HepG2 (cell line): ENCODE data around the gene SSR2. TPM values are rescaled to one million over a fixed set of nuclear protein-coding genes. Genes with fewer than 3 reads are reported as not detected.

Experiments used
- ARID2 ChIP-seq: sonication (generic); formaldehyde crosslinking; IDR thresholded peaks from 2 replicates; pipeline ENCODE4 v1.8.1; 2022; ENCODE audit warnings: mild to moderate bottlenecking, missing genetic modification reagents, borderline replicate concordance
- ATRX ChIP-seq: sonication (generic); formaldehyde crosslinking; IDR thresholded peaks from 2 replicates; pipeline ENCODE4 v1.4.0; 2020; ENCODE audit warnings: missing genetic modification reagents, borderline replicate concordance
- HNRNPUL1 ChIP-seq: fragments of 200-400 bp; formaldehyde crosslinking; IDR thresholded peaks from 2 replicates; pipeline ENCODE4 v1.6.1; 2017; ENCODE audit warnings: low read depth, mild to moderate bottlenecking, low read length, moderate library complexity
- JUND ChIP-seq: sonication (generic); formaldehyde crosslinking; IDR thresholded peaks from 2 replicates; pipeline ENCODE4 v1.8.0; 2022; ENCODE audit warnings: mild to moderate bottlenecking, missing genetic modification reagents
- KMT2A ChIP-seq: sonication (generic); formaldehyde crosslinking; IDR thresholded peaks from 2 replicates; pipeline ENCODE4 v1.4.0; 2020; ENCODE audit warnings: missing genetic modification reagents
- MTA1 ChIP-seq: sonication (generic); formaldehyde crosslinking; IDR thresholded peaks from 2 replicates; pipeline ENCODE4 v1.4.0; 2020; ENCODE audit warnings: missing genetic modification reagents, mild to moderate bottlenecking, borderline replicate concordance
- MXD4 ChIP-seq: IDR thresholded peaks from 2 replicates; pipeline ENCODE4 v1.6.1; 2016; ENCODE audit warnings: mild to moderate bottlenecking, missing biosample characterization, missing genetic modification reagents
- NR2C2 ChIP-seq: sonication (generic); formaldehyde crosslinking; IDR thresholded peaks from 2 replicates; pipeline ENCODE4 v1.4.0; 2020; ENCODE audit warnings: missing genetic modification reagents, mild to moderate bottlenecking, moderate library complexity, borderline replicate concordance
- PHB2 ChIP-seq: fragments of 450-650 bp; IDR thresholded peaks from 2 replicates; pipeline ENCODE4 v1.6.1; 2018; ENCODE audit not compliant: partially characterized antibody
- PHF8 ChIP-seq: sonication (generic); formaldehyde crosslinking; IDR thresholded peaks from 2 replicates; pipeline ENCODE4 v1.5.0; 2020; ENCODE audit warnings: missing genetic modification reagents
- RBFOX2 ChIP-seq: fragments of 200-400 bp; formaldehyde crosslinking; IDR thresholded peaks from 2 replicates; pipeline ENCODE4 v1.6.1; 2017; ENCODE audit warnings: low read depth, mild to moderate bottlenecking, low read length
- SMAD1 ChIP-seq: sonication (generic); formaldehyde crosslinking; IDR thresholded peaks from 2 replicates; pipeline ENCODE4 v1.4.0; 2020; ENCODE audit warnings: missing genetic modification reagents, low read depth, mild to moderate bottlenecking, borderline replicate concordance
- ZC3H13 ChIP-seq: sonication (generic); formaldehyde crosslinking; IDR thresholded peaks from 2 replicates; pipeline ENCODE4 v1.8.1; 2023; ENCODE audit warnings: mild to moderate bottlenecking, missing genetic modification reagents, moderate library complexity
- ZFP36 ChIP-seq: fragments of 150-350 bp; IDR thresholded peaks from 2 replicates; pipeline ENCODE4 v1.6.1; 2018; ENCODE audit warnings: borderline replicate concordance, low read length, low read depth; ENCODE audit not compliant: partially characterized antibody
- ZFY ChIP-seq: sonication (generic); formaldehyde crosslinking; IDR thresholded peaks from 2 replicates; pipeline ENCODE4 v1.4.0; 2020; ENCODE audit warnings: missing genetic modification reagents
- ZMAT3 ChIP-seq: sonication (generic); formaldehyde crosslinking; conservative IDR thresholded peaks from 2 replicates; pipeline ENCODE4 v1.7.0; 2021; ENCODE audit warnings: missing genetic modification reagents
- ZNF143 ChIP-seq: sonication (generic); formaldehyde crosslinking; IDR thresholded peaks from 2 replicates; pipeline ENCODE4 v1.4.0; 2020; ENCODE audit warnings: missing genetic modification reagents
- ZNF546 ChIP-seq: sonication (generic); formaldehyde crosslinking; conservative IDR thresholded peaks from 2 replicates; pipeline ENCODE4 v1.8.1; 2023; ENCODE audit warnings: mild to moderate bottlenecking, missing genetic modification reagents
- ZNF703 ChIP-seq: sonication (generic); formaldehyde crosslinking; IDR thresholded peaks from 2 replicates; pipeline ENCODE4 v1.5.1; 2020; ENCODE audit warnings: missing genetic modification reagents, mild to moderate bottlenecking, moderate library complexity, borderline replicate concordance
- ZNF761 ChIP-seq: sonication (generic); formaldehyde crosslinking; conservative IDR thresholded peaks from 2 replicates; pipeline ENCODE4 v1.4.0; 2020; ENCODE audit warnings: mild to moderate bottlenecking, missing genetic modification reagents
- ZNF766 ChIP-seq: sonication (generic); formaldehyde crosslinking; IDR thresholded peaks from 2 replicates; pipeline ENCODE4 v1.5.0; 2020; ENCODE audit warnings: missing genetic modification reagents, borderline replicate concordance
- ZNF784 ChIP-seq: sonication (generic); formaldehyde crosslinking; IDR thresholded peaks from 2 replicates; pipeline ENCODE4 v1.5.1; 2020; ENCODE audit warnings: missing genetic modification reagents, mild to moderate bottlenecking, borderline replicate concordance
- ZNF850 ChIP-seq: sonication (generic); formaldehyde crosslinking; conservative IDR thresholded peaks from 2 replicates; pipeline ENCODE4 v1.9.0; 2021; ENCODE audit warnings: mild to moderate bottlenecking, missing genetic modification reagents
- ZSCAN20 ChIP-seq: sonication (generic); formaldehyde crosslinking; IDR thresholded peaks from 2 replicates; pipeline ENCODE4 v1.4.0; 2020; ENCODE audit warnings: missing genetic modification reagents, mild to moderate bottlenecking, borderline replicate concordance
- polyA plus RNA-seq, 8 experiments: library from polyadenylated mRNA; depleted of rRNA in 3 of 8; stranded (reverse) in 7 of 8; unstranded in 1 of 8; fragments of >200 nt; fragmentation: Illumina TruSeq in 4 of 8; extraction: Trizol in 4 of 8; gene quantifications; 2 replicates each; pipeline versions ENCODE4 v1.2.1 to v1.2.3, GENCODE V29; 2011 to 2016; ENCODE audit warnings: low read depth in 4 of 8, missing spikeins in 1 of 8, mixed read lengths in 1 of 8; ENCODE audit not compliant: insufficient read depth in 1 of 8
- total RNA-seq, 5 experiments: library from RNA; depleted of rRNA; stranded (reverse); fragments of >200 nt; fragmentation: Illumina TruSeq; extraction: Trizol; gene quantifications; 2 replicates each; pipeline ENCODE4 v1.2.3, GENCODE V29; 2016; ENCODE audit warnings: low read depth in 1 of 5
- TF ChIP-seq, protein P1 (sequence below): sonication (generic); formaldehyde crosslinking; IDR thresholded peaks from 2 replicates; pipeline ENCODE4 v1.8.0; 2022; ENCODE audit warnings: mild to moderate bottlenecking, missing genetic modification reagents, moderate library complexity
- TF ChIP-seq, protein P2 (sequence below): sonication (generic); formaldehyde crosslinking; IDR thresholded peaks from 2 replicates; pipeline ENCODE4 v1.4.0; 2020; ENCODE audit warnings: missing genetic modification reagents

Gene SSR2
- total and polyA plus RNA-seq, 2 of the 13 experiments (the other 11 are each of a cell fraction or from before 2014, with no cell fraction given) = 284 to 461 TPM

- TF ChIP-seq RBFOX2 = peak; percentile 69
- TF ChIP-seq ZFY (CRISPR knock-in tag) = 0 out of 2 replicates have a peak, but pooled peaks have one; percentile 11
- TF ChIP-seq PHB2 = no peak
- TF ChIP-seq ZNF761 (CRISPR knock-in tag) = no peak
- TF ChIP-seq ZNF766 (CRISPR knock-in tag) = no peak
- no peak; the same call in 1 of the 2 replicates for TF ChIP-seq ZNF784 (CRISPR knock-in tag)
- TF ChIP-seq PHF8 = peak; percentile 84
- TF ChIP-seq ZC3H13 = no peak; the same call in 1 of the 2 replicates
- peak; percentile 69; the same call in 1 of the 2 replicates for TF ChIP-seq KMT2A (CRISPR knock-in tag)
- TF ChIP-seq ZFP36 = no peak
- TF ChIP-seq ZNF703 (CRISPR knock-in tag) = no peak
- peak; percentile 95 for TF ChIP-seq ZNF143 (CRISPR knock-in tag)
- peak; percentile 69 for TF ChIP-seq NR2C2 (CRISPR knock-in tag)
- 0 out of 2 replicates have a peak, but pooled peaks have one; percentile 34 for TF ChIP-seq MXD4 (CRISPR knock-in tag)
- no peak for TF ChIP-seq HNRNPUL1
- TF ChIP-seq ZSCAN20 (CRISPR knock-in tag) = no peak
- TF ChIP-seq, protein P1, sequence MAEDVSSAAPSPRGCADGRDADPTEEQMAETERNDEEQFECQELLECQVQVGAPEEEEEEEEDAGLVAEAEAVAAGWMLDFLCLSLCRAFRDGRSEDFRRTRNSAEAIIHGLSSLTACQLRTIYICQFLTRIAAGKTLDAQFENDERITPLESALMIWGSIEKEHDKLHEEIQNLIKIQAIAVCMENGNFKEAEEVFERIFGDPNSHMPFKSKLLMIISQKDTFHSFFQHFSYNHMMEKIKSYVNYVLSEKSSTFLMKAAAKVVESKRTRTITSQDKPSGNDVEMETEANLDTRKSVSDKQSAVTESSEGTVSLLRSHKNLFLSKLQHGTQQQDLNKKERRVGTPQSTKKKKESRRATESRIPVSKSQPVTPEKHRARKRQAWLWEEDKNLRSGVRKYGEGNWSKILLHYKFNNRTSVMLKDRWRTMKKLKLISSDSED (CRISPR knock-in tag) = no peak
- TF ChIP-seq SMAD1 (CRISPR knock-in tag) = no peak
- no peak for TF ChIP-seq ZNF546 (CRISPR knock-in tag)
- TF ChIP-seq, protein P2, sequence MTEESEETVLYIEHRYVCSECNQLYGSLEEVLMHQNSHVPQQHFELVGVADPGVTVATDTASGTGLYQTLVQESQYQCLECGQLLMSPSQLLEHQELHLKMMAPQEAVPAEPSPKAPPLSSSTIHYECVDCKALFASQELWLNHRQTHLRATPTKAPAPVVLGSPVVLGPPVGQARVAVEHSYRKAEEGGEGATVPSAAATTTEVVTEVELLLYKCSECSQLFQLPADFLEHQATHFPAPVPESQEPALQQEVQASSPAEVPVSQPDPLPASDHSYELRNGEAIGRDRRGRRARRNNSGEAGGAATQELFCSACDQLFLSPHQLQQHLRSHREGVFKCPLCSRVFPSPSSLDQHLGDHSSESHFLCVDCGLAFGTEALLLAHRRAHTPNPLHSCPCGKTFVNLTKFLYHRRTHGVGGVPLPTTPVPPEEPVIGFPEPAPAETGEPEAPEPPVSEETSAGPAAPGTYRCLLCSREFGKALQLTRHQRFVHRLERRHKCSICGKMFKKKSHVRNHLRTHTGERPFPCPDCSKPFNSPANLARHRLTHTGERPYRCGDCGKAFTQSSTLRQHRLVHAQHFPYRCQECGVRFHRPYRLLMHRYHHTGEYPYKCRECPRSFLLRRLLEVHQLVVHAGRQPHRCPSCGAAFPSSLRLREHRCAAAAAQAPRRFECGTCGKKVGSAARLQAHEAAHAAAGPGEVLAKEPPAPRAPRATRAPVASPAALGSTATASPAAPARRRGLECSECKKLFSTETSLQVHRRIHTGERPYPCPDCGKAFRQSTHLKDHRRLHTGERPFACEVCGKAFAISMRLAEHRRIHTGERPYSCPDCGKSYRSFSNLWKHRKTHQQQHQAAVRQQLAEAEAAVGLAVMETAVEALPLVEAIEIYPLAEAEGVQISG = peak; percentile 95
- no peak for TF ChIP-seq ZNF850 (CRISPR knock-in tag)
- no peak for TF ChIP-seq ZMAT3 (CRISPR knock-in tag)
- TF ChIP-seq ARID2 (CRISPR knock-in tag) = no peak
- TF ChIP-seq MTA1 = no peak
- no peak for TF ChIP-seq JUND
- no peak for TF ChIP-seq ATRX (CRISPR knock-in tag)
Measured at GRCh38 chr1:156020293-156021092, at the start of gene SSR2 (continued).
